Ovary (tissue), 9 donors: ENCODE measurements around the gene FHOD3. TPM values are rescaled to one million over a fixed set of nuclear protein-coding genes. Genes with fewer than 3 reads are reported as not detected.

Experiments
- DNase-seq, 5 donors: peaks; one replicate each; pipeline ENCODE4 v3.0.0-alpha.2; 2019 to 2020
- H3K27ac ChIP-seq, 2 donors: fragments of 200-600 bp; one replicate each; pipeline versions ENCODE4 v1.5.1 to v1.8.0; 2019 to 2022
- H3K27me3 ChIP-seq: fragments of 200-600 bp; one replicate; pipeline ENCODE4 v1.8.0; 2022
- H3K36me3 ChIP-seq: fragments of 200-600 bp; sonication (generic); one replicate; pipeline ENCODE4 v1.5.1; 2019
- H3K4me1 ChIP-seq: one replicate; pipeline ENCODE4 v1.8.1; 2013; ENCODE audit warnings: mild to moderate bottlenecking, moderate library complexity; ENCODE audit not compliant: insufficient read depth
- H3K4me3 ChIP-seq: fragments of 200-600 bp; sonication (generic); one replicate; pipeline ENCODE4 v1.5.1; 2017
- H3K9me3 ChIP-seq, 2 donors: fragments of 200-600 bp in 1 of 2; sonication (generic) in 1 of 2; one replicate each; pipeline versions ENCODE4 v1.5.1 to v1.8.1; 2013 to 2019; ENCODE audit warnings: mild to moderate bottlenecking in 1 of 2, moderate library complexity in 1 of 2
- EP300 ChIP-seq: sonication (generic); formaldehyde crosslinking; IDR thresholded peaks from one replicate; pipeline ENCODE4 v1.6.1; 2017; ENCODE audit warnings: antibody characterized with exemption
- POLR2A ChIP-seq: fragments of 450-650 bp; IDR thresholded peaks from one replicate; pipeline ENCODE4 v1.6.1; 2017; ENCODE audit warnings: antibody characterized with exemption, mild to moderate bottlenecking, moderate library complexity
- WGBS, 3 donors: extraction: QIAGEN DNeasy Blood & Tissue Kit in 1 of 3; methylation state at CpG; one replicate each; pipeline versions ENCODE4 v1.1.5 to v1.1.7; 2013 to 2017; 5-methylcytosine and 5-hydroxymethylcytosine counted together
- intact Hi-C, 4 donors: fragments of 100-400 bp; cut with DNase I; formaldehyde crosslinking; loops; one replicate each; pipeline versions ENCODE4 v1.11.0 to v1.15.1; 2022 to 2023
- polyA plus RNA-seq, 2 donors: library from polyadenylated mRNA; stranded (reverse); fragments of 200-250 nt in 1 of 2; fragments of 350-450 nt in 1 of 2; fragmentation: Illumina TruSeq in 1 of 2; extraction: RNeasy Lipid Tissue Mini Kit (QIAGEN cat#74804) in 1 of 2; gene quantifications; one replicate each; pipeline ENCODE4 v1.2.3, GENCODE V29; 2013 to 2014
- total RNA-seq, 7 donors: library from RNA; depleted of rRNA in 2 of 7; stranded (reverse); fragments of >200 nt in 2 of 7; fragmentation: NEBNext Ultra II Directional in 3 of 7; extraction: Animal tissue kit (Norgen Biotek cat#: 25700) in 3 of 7; gene quantifications; one replicate each; pipeline versions ENCODE4 v1.1.0 to v1.2.4, GENCODE V29; 2016 to 2023
- TF ChIP-seq, protein P1 (sequence below), 3 donors: fragments of 450-650 bp in 2 of 3; fragments of 200-600 bp in 1 of 3; IDR thresholded peaks; one replicate each; pipeline versions ENCODE4 v1.5.1 to v1.8.0; 2016 to 2022; ENCODE audit warnings: antibody characterized with exemption in 3 of 3, mild to moderate bottlenecking in 1 of 3
- donor health status: DM: no; HTN: no; CAD: no; lungs with moderate emphysema.
- donor health status: DM: no; HTN: no; CAD: no.
- donor health status: Bipolar disorder and iron deficiency.
- donor health status: DM: yes; HTN: yes; CAD: no.
- donor health status: DM: no; HTN: no; CAD: no.
- donor health status: DM: yes; HTN: yes; CAD: no.

FHOD3 gene
- total and polyA plus RNA-seq, 9 donors, result 3.5 to 62.5 (median 11.0) TPM

GRCh38 chr18:36419188-36419899, 121.8 kb downstream of the FHOD3 start:
- WGBS, 3 donors, result 46 to 73% (median 53%) methylated on average over 3 of the region's 3 CpGs
- Histone ChIP-seq H3K36me3 (no peaks in the 10 kb centered on the region), H3K4me1 (peaks cover 17% of the 10 kb centered on the region), H3K9me3 (no peaks in the 10 kb centered on the region), H3K27me3 (no peaks in the 10 kb centered on the region), H3K4me3 (no peak overlapping the region), H3K27ac (peak overlapping the region in 1 of 2 donors; percentile 24)
- TF ChIP-seq POLR2A (no peak), EP300 (no peak)
- TF ChIP-seq, protein P1, sequence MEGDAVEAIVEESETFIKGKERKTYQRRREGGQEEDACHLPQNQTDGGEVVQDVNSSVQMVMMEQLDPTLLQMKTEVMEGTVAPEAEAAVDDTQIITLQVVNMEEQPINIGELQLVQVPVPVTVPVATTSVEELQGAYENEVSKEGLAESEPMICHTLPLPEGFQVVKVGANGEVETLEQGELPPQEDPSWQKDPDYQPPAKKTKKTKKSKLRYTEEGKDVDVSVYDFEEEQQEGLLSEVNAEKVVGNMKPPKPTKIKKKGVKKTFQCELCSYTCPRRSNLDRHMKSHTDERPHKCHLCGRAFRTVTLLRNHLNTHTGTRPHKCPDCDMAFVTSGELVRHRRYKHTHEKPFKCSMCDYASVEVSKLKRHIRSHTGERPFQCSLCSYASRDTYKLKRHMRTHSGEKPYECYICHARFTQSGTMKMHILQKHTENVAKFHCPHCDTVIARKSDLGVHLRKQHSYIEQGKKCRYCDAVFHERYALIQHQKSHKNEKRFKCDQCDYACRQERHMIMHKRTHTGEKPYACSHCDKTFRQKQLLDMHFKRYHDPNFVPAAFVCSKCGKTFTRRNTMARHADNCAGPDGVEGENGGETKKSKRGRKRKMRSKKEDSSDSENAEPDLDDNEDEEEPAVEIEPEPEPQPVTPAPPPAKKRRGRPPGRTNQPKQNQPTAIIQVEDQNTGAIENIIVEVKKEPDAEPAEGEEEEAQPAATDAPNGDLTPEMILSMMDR (IDR thresholded peaks at IDR 0.05), result no peak
- intact Hi-C loops, result no loop called here
- peak in 1 of 5 donors; percentile 43 for DNase-seq

- peak overlapping the region in 1 of 2 donors; percentile 24 for H3K27ac ChIP-seq
- H3K9me3 ChIP-seq, result no peaks in the 10 kb centered on the region
- WGBS, 3 donors, result 64 to 75% (median 65%) methylated on average over 7 of the region's 7 CpGs
- DNase-seq, result no peak
- TF ChIP-seq EP300, result no peak
- TF ChIP-seq, protein P1 (IDR thresholded peaks at IDR 0.05), result no peak
- intact Hi-C loops, result no loop called here
- no peak overlapping the region for H3K4me3 ChIP-seq
- H3K27me3 ChIP-seq, result no peaks in the 10 kb centered on the region
- no peaks in the 10 kb centered on the region for H3K36me3 ChIP-seq
- peaks cover 15% of the 10 kb centered on the region for H3K4me1 ChIP-seq
Measured at GRCh38 chr18:36419900-36420531, 122.5 kb downstream of the FHOD3 start.

GRCh38 chr18:36420826-36421225, 123.3 kb downstream of the FHOD3 start:
- 1 to 14% (median 3%) methylated on average over 1 of the region's 1 CpG for WGBS, 3 donors
- TF ChIP-seq, protein P1 (IDR thresholded peaks at IDR 0.05), result no peak
- TF ChIP-seq POLR2A (no peak), EP300 (no peak)
- no peak for DNase-seq
- H3K4me1 ChIP-seq, result peaks cover 15% of the 10 kb centered on the region
- no peaks in the 10 kb centered on the region for H3K36me3 ChIP-seq
- no peaks in the 10 kb centered on the region for H3K9me3 ChIP-seq
- H3K27me3 ChIP-seq, result no peaks in the 10 kb centered on the region
- no peak overlapping the region for H3K4me3 ChIP-seq
- intact Hi-C loops, result no loop called here
- peak overlapping the region in 1 of 2 donors; percentile 24 for H3K27ac ChIP-seq

- DNase-seq, result no peak
- Histone ChIP-seq H3K4me3 (no peak overlapping the region), H3K36me3 (no peaks in the 10 kb centered on the region), H3K4me1 (peaks cover 10% of the 10 kb centered on the region), H3K27ac (no peak overlapping the region), H3K9me3 (no peaks in the 10 kb centered on the region), H3K27me3 (no peaks in the 10 kb centered on the region)
- TF ChIP-seq POLR2A (no peak), EP300 (no peak)
- TF ChIP-seq, protein P1 (IDR thresholded peaks at IDR 0.05), result no peak
- intact Hi-C loops, result no loop called here
- 86 to 95% (median 87%) methylated on average over 4 of the region's 4 CpGs for WGBS, 3 donors
Measured at GRCh38 chr18:36424741-36425142, 127.2 kb downstream of the FHOD3 start.
